Activated gamma-delta T cell (primary cell): ENCODE results near the gene CDY1B.
"Not testable (repeated sequence)": the region's sequence is repeated elsewhere in the genome, so short reads cannot be mapped to it uniquely, and the experiment has no call there.

Experiments used
- DNase-seq: peaks from one replicate; lab custom pipeline; 2025; lab: John Stamatoyannopoulos, UW
- total RNA-seq, 2 donors: gene quantifications; one replicate each; lab custom pipeline; 2026; lab: John Stamatoyannopoulos, UW

The CDY1B gene
- total RNA-seq, result 0 reads per million in 2 donors

GRCh38 chrY:24047919-24048318 lies at the start of gene CDY1B:
Gene CDY1B (minus strand): TSS chrY:24048019. CDS start chrY:24047688, 331 bp downstream.
- DNase-seq, result not testable (repeated sequence)

- not testable (repeated sequence) for DNase-seq
Measured at GRCh38 chrY:24049525-24049924, 1.7 kb upstream of the CDY1B start.

GRCh38 chrY:24043209-24043608 lies 4.6 kb downstream of the CDY1B start:
- not testable (repeated sequence) for DNase-seq

GRCh38 chrY:24039008-24039718 lies 8.7 kb downstream of the CDY1B start:
- not testable (repeated sequence) for DNase-seq

- not testable (repeated sequence) for DNase-seq
Measured at GRCh38 chrY:24026212-24027103, 21.4 kb downstream of the CDY1B start.
